Prostate gland (tissue), 2 donors: ENCODE measurements around the gene TNFRSF13B.

ENCODE experiments used
- POLR2A ChIP-seq: fragments of 450-650 bp; IDR thresholded peaks from one replicate; pipeline ENCODE4 v1.6.1; 2016; ENCODE audit warnings: antibody characterized with exemption, mild to moderate bottlenecking
- POLR2AphosphoS5 ChIP-seq: sonication (generic); formaldehyde crosslinking; IDR thresholded peaks from one replicate; pipeline ENCODE4 v1.6.1; 2017; ENCODE audit warnings: antibody characterized with exemption
- TF ChIP-seq, protein P1 (sequence below), 4 experiments: fragments of 200-600 bp in 2 of 4; fragments of 450-650 bp in 2 of 4; sonication (generic) in 2 of 4; IDR thresholded peaks; 1 replicate in 3 of 4; 2 replicates in 1 of 4; pipeline ENCODE4 v1.5.1; 2016 to 2019; ENCODE audit warnings: antibody characterized with exemption in 4 of 4, mild to moderate bottlenecking in 2 of 4, moderate library complexity in 2 of 4

DNA sequence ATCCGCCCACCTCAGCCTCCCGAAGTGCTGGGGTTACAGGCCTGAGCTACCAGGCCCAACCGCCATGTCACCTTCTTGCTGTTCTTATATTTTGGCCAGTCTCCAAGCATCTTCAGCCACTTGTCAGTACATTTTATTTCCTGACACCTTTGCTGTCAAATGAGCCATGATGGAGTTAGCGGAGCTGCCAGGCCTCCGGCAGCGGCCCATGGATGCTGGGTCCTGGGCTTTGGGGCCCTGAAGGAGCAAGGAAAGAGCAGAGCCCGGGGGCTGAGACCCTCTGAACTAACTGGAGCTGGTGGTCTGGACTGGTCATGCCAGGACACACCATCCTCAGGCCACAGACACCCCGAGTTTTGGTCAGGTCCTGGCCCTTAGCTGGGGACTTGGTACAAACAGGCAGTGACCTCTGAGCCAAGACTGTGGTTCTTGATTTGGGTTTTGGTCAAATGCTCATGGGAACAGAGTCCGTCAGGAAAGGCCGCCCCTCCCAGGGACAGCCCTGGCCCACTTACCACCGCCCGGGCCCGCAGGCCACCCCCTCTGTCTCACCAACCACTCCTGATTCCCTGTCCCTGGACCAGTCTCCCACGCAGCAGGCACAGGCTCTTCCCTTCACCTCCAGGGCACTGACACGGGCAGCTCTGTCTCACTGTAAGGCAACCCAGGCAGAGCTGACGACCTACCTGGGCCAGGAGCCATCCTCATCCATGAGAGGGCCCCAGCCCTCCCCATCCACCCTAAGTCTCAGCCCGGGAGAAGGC is 42.0 kb downstream of the TNFRSF13B start:
- TF ChIP-seq POLR2AphosphoS5 (no peak), POLR2A (no peak)
- TF ChIP-seq, protein P1, sequence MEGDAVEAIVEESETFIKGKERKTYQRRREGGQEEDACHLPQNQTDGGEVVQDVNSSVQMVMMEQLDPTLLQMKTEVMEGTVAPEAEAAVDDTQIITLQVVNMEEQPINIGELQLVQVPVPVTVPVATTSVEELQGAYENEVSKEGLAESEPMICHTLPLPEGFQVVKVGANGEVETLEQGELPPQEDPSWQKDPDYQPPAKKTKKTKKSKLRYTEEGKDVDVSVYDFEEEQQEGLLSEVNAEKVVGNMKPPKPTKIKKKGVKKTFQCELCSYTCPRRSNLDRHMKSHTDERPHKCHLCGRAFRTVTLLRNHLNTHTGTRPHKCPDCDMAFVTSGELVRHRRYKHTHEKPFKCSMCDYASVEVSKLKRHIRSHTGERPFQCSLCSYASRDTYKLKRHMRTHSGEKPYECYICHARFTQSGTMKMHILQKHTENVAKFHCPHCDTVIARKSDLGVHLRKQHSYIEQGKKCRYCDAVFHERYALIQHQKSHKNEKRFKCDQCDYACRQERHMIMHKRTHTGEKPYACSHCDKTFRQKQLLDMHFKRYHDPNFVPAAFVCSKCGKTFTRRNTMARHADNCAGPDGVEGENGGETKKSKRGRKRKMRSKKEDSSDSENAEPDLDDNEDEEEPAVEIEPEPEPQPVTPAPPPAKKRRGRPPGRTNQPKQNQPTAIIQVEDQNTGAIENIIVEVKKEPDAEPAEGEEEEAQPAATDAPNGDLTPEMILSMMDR (IDR thresholded peaks at IDR 0.05): no peak
